CD4-positive, alpha-beta T cell treated with Interleukin-17A for 4 hours (primary cell): ENCODE data around the gene MACC1.
"Not testable (repeated sequence)": the region's sequence is repeated elsewhere in the genome, so short reads cannot be mapped to it uniquely, and the experiment has no call there.

ENCODE experiments used
- DNase-seq: peaks from one replicate; pipeline ENCODE4 v3.0.0-alpha.2; 2020; ENCODE audit warnings: mixed read lengths

The MACC1 gene

GRCh38 chr7:20122653-20123316, 94.4 kb downstream of the MACC1 start:
- DNase-seq, result not testable (repeated sequence)

- no peak for DNase-seq
Observed at GRCh38 chr7:20122073-20122472, 95.1 kb downstream of the MACC1 start.

GRCh38 chr7:20121404-20121803, 95.8 kb downstream of the MACC1 start:
- no peak for DNase-seq

- DNase-seq, result not testable (repeated sequence)
Observed at GRCh38 chr7:20120611-20121168, 96.5 kb downstream of the MACC1 start.

GRCh38 chr7:20116869-20117268, 100.3 kb downstream of the MACC1 start:
- no peak for DNase-seq

- no peak for DNase-seq
Observed at GRCh38 chr7:20114468-20114867, 102.7 kb downstream of the MACC1 start.

GRCh38 chr7:20113427-20114027, 103.7 kb downstream of the MACC1 start:
- DNase-seq, result no peak

- no peak for DNase-seq
Observed at GRCh38 chr7:20112696-20113095, 104.5 kb downstream of the MACC1 start.

GRCh38 chr7:20111821-20112542, 105.2 kb downstream of the MACC1 start:
- no peak for DNase-seq

GRCh38 chr7:20107582-20107981, 109.6 kb downstream of the MACC1 start:
- DNase-seq, result no peak

- no peak for DNase-seq
Observed at GRCh38 chr7:20104696-20105095, 112.5 kb downstream of the MACC1 start.

- no peak for DNase-seq
Observed at GRCh38 chr7:20102982-20103381, 114.2 kb downstream of the MACC1 start.

GRCh38 chr7:20095862-20096261, 121.3 kb downstream of the MACC1 start:
- no peak for DNase-seq

- DNase-seq, result no peak
Observed at GRCh38 chr7:20095436-20095835, 121.7 kb downstream of the MACC1 start.

GRCh38 chr7:20089431-20089830, 127.8 kb downstream of the MACC1 start:
- DNase-seq, result no peak

- no peak for DNase-seq
Observed at GRCh38 chr7:20085086-20085485, 132.1 kb downstream of the MACC1 start.
